ENCODE data around the gene PRDM11. TPM values are rescaled to one million over a fixed set of nuclear protein-coding genes. Genes with fewer than 3 reads are reported as not detected.
A peak's percentile ranks its signal among the peaks of the same experiment; 100 is the strongest.

The PRDM11 gene
- total and polyA plus RNA-seq, 10 donors, result 1.7 to 24.3 (median 15.3) TPM

DNA sequence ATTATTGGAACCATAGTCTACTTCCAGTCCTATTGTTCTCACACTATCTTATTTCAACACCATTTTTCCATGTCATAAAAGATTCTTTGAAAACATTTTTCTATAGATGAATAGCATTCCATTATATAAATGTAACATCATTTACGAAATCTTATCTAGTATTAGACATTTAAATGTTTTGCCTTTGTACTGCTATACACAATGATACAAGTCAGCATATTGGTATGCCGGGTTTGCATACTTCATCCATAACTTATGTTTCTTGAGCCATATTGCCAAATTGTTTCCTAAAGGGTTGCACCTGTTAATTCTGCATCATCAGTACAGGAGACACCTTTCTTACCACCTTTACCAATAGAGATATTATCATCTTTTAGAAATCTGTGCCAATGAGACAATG lies 71.6 kb downstream of the PRDM11 start:
- intact Hi-C loops (cut with DNase I; ENCODE audit: low total_unique reads), result no loop called here
- 88 to 99% (median 96%) methylated on average over 2 of the region's 2 CpGs for WGBS, 5 donors
- TF ChIP-seq POLR2AphosphoS5 (IDR thresholded peaks at IDR 0.05) (no peak), POLR2A (IDR thresholded peaks at IDR 0.05) (no peak)
- TF ChIP-seq, protein P1, sequence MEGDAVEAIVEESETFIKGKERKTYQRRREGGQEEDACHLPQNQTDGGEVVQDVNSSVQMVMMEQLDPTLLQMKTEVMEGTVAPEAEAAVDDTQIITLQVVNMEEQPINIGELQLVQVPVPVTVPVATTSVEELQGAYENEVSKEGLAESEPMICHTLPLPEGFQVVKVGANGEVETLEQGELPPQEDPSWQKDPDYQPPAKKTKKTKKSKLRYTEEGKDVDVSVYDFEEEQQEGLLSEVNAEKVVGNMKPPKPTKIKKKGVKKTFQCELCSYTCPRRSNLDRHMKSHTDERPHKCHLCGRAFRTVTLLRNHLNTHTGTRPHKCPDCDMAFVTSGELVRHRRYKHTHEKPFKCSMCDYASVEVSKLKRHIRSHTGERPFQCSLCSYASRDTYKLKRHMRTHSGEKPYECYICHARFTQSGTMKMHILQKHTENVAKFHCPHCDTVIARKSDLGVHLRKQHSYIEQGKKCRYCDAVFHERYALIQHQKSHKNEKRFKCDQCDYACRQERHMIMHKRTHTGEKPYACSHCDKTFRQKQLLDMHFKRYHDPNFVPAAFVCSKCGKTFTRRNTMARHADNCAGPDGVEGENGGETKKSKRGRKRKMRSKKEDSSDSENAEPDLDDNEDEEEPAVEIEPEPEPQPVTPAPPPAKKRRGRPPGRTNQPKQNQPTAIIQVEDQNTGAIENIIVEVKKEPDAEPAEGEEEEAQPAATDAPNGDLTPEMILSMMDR (IDR thresholded peaks at IDR 0.05 in 8 of 11, conservative IDR thresholded peaks at IDR 0.05 in 3 of 11), result no peak

GRCh38 chr11:45218705-45219104 lies 72.3 kb downstream of the PRDM11 start:
- intact Hi-C loops (cut with DNase I; ENCODE audit: low total_unique reads), result no loop called here
- Histone ChIP-seq H3K4me1 (peaks cover 0 to 8% (median 0%) of the 10 kb centered on the region in 6 donors), H3K27ac (no peak overlapping the region), H3K4me3 (no peak overlapping the region), H3K9me3 (no peaks in the 10 kb centered on the region), H3K36me3 (peaks cover 0 to 62% (median 14%) of the 10 kb centered on the region in 6 donors), H3K27me3 (replicated peaks in 1 of 7) (no peaks in the 10 kb centered on the region)
- WGBS, 5 donors, result 91 to 97% (median 94%) methylated on average over 4 of the region's 4 CpGs
- DNase-seq, result no peak
- TF ChIP-seq, protein P1 (IDR thresholded peaks at IDR 0.05 in 8 of 11, conservative IDR thresholded peaks at IDR 0.05 in 3 of 11), result no peak

More for the DNA sequence above, 71.6 kb downstream of the PRDM11 start:
- Histone ChIP-seq H3K36me3 (peaks cover 0 to 62% (median 17%) of the 10 kb centered on the region in 6 donors), H3K27me3 (replicated peaks in 1 of 7) (no peaks in the 10 kb centered on the region), H3K4me1 (peaks cover 0 to 8% (median 0%) of the 10 kb centered on the region in 6 donors), H3K9me3 (no peaks in the 10 kb centered on the region), H3K27ac (no peak overlapping the region), H3K4me3 (no peak overlapping the region)
- DNase-seq, result no peak

DNA sequence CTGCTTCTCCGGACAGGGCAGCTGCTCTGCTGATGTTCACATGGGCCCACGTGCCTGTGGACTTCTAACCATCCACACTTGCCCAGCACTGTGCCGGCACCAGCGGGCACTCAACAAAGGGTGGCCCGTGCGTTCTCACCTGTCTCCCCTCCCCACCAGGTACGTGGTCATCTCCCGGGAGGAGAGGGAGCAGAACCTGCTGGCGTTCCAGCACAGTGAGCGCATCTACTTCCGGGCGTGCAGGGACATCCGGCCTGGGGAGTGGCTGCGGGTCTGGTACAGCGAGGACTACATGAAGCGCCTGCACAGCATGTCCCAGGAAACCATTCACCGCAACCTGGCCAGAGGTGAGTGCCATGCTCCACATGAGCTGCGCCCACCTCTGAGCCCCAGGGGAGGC lies 73.0 kb downstream of the PRDM11 start:
- DNase-seq, result no peak

GRCh38 chr11:45223496-45223895 lies 77.1 kb downstream of the PRDM11 start:
- TF ChIP-seq POLR2A (IDR thresholded peaks at IDR 0.05) (no peak), POLR2AphosphoS5 (IDR thresholded peaks at IDR 0.05) (no peak)
- TF ChIP-seq, protein P1 (IDR thresholded peaks at IDR 0.05 in 8 of 11, conservative IDR thresholded peaks at IDR 0.05 in 3 of 11), result no peak
- intact Hi-C loops (cut with DNase I; ENCODE audit: low total_unique reads), result no loop called here
- Histone ChIP-seq H3K4me3 (no peak overlapping the region), H3K27me3 (replicated peaks in 1 of 7) (no peaks in the 10 kb centered on the region), H3K9me3 (no peaks in the 10 kb centered on the region), H3K27ac (no peak overlapping the region), H3K36me3 (peaks cover 6 to 98% (median 42%) of the 10 kb centered on the region in 6 donors), H3K4me1 (no peaks in the 10 kb centered on the region)
- 85 to 98% (median 94%) methylated on average over 5 of the region's 5 CpGs for WGBS, 5 donors
- peak; percentile 13 for DNase-seq

More for the DNA sequence above, 73.0 kb downstream of the PRDM11 start:
- WGBS, 5 donors, result 96 to 98% (median 96%) methylated on average over 13 to 18 of the region's 18 CpGs
- TF ChIP-seq, protein P1 (IDR thresholded peaks at IDR 0.05 in 8 of 11, conservative IDR thresholded peaks at IDR 0.05 in 3 of 11), result no peak
- TF ChIP-seq POLR2AphosphoS5 (IDR thresholded peaks at IDR 0.05), result peak in 1 of 3 donors; percentile 15
- H3K27ac ChIP-seq, result no peak overlapping the region
- intact Hi-C loops (cut with DNase I; ENCODE audit: low total_unique reads), result no loop called here
- H3K4me3 ChIP-seq, result no peak overlapping the region
- H3K9me3 ChIP-seq, result no peaks in the 10 kb centered on the region
- H3K36me3 ChIP-seq, result peaks cover 0 to 62% (median 17%) of the 10 kb centered on the region in 6 donors
- peaks cover 0 to 8% (median 0%) of the 10 kb centered on the region in 6 donors for H3K4me1 ChIP-seq
- no peaks in the 10 kb centered on the region for H3K27me3 ChIP-seq (replicated peaks in 1 of 7)

Data from spleen (tissue), 11 donors.